GM12865 (cell line): Measurements from ENCODE around the gene NPC2.

Source experiments
- DNase-seq: peaks from one replicate; pipeline ENCODE4 v3.0.0; 2010; ENCODE audit warnings: low read depth
- H3K4me3 ChIP-seq: 2 replicates; pipeline ENCODE4 v1.5.1; 2011; ENCODE audit warnings: mild to moderate bottlenecking, low read depth, low read length, control low read depth
- TF ChIP-seq, protein P1 (sequence below): IDR thresholded peaks from 2 replicates; pipeline ENCODE4 v1.5.1; 2011; ENCODE audit warnings: low read length, control low read depth, low read depth, inconsistent platforms; ENCODE audit not compliant: insufficient read depth; ENCODE audit errors: missing control alignments

Gene NPC2

DNA sequence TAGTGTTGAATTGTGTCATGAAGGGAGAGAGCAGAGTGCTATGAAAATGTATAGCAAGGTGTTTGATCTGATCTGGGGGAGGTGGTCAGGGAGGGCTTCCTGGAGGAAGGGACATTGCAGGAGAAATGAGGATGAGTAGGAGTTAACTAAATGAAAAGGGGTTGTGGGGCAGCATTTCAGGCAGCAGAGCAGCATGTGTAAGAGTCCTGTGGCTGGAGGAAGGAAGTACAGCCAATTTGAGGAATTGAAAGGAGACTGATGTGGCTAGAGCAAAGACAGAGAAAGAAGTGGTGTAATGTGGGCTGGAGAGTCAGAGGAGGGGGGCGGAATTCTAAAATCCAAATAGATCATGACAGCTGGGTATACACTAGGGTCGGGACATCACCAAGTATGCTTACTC, 20.5 kb downstream of the NPC2 start:
- no peak overlapping the region for H3K4me3 ChIP-seq

DNA sequence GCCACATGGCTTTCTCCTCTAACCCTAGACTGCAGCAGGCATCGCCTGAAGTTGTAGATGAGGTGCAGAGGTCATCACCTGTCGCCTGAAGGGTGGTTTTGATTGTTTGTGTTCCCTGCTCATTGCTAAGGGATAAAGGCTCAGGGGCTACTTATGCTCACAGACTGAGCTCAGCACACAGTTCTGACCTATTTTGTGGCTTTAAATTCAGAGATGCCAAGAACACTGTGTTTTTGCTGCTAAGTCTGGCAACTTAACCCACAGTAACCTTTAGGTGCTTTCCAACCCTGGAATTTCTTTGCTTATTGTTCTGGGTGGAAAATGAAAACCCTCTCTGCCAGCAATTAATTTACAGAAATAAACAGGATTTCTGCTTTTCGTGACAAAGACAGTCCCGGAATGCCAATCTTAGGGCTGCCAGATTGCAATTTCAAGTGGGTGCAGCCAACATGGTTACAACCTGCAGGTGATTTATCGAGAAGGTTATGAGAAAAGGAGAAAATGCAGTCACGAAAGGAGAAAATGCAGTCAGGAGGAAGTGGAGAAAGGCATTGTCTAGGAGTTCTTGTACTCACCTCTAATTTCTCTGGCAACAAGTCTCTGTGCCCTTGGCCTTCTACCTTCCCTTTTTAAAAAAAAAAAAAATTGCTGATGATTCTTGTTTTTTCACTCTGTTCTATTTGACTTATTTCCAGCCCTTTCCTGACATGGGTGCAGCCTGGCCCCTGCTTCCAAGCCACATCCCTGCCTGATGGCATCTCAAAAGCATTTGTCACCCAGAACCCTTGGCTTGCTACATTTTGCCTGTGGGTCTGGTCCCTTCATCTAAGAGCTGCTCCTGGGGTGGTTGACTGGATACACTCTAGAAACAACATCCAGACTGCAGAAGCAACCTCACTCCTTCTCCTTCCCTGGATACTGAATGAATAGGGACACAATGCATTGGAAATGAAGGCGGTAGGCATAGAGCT, 23.3 kb downstream of the NPC2 start:
- no peak for DNase-seq
- H3K4me3 ChIP-seq = no peak overlapping the region

More for the DNA sequence above, 20.5 kb downstream of the NPC2 start:
- DNase-seq = no peak
- TF ChIP-seq, protein P1, sequence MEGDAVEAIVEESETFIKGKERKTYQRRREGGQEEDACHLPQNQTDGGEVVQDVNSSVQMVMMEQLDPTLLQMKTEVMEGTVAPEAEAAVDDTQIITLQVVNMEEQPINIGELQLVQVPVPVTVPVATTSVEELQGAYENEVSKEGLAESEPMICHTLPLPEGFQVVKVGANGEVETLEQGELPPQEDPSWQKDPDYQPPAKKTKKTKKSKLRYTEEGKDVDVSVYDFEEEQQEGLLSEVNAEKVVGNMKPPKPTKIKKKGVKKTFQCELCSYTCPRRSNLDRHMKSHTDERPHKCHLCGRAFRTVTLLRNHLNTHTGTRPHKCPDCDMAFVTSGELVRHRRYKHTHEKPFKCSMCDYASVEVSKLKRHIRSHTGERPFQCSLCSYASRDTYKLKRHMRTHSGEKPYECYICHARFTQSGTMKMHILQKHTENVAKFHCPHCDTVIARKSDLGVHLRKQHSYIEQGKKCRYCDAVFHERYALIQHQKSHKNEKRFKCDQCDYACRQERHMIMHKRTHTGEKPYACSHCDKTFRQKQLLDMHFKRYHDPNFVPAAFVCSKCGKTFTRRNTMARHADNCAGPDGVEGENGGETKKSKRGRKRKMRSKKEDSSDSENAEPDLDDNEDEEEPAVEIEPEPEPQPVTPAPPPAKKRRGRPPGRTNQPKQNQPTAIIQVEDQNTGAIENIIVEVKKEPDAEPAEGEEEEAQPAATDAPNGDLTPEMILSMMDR = no peak

DNA sequence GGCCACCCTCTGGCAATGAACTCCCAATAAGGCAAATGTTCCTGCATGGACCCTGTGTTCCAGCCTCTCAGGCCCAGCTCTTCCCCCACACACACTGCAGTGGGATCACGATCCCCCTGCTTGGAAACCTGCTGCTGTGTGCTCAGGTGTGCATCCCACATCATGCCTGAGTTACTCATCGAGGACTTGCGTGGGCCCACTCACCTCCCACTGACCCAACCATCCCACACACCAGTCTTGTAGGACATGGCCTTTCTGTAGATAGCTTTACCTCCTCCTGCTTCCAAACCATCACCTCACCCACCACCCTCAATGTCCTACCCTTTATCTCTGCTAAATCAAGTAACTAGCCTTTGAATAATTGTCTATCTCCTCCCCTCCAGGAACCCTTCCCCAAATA, 24.6 kb downstream of the NPC2 start:
- H3K4me3 ChIP-seq = no peak overlapping the region
- TF ChIP-seq, protein P1 = no peak
- DNase-seq = no peak

More for the DNA sequence above, 23.3 kb downstream of the NPC2 start:
- TF ChIP-seq, protein P1 = no peak

DNA sequence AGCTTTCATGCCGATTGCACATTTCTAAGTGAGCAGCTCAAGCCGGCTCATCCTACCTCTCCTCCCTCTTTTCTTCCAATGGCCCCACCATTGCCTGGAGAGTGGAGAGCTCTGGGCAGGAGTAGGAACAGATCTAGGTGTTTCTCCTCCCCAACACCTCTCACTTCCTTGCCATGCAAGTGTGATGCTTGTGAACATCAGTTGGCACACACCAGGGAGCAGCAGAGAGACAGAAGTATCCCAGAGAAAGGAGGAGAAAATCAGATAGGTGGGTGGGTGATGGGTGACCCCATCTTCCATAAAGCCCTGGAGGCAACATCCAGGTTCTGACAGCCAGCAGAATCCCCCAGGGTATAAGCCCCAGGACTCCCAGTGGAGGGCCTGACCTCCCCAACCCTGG, 27.8 kb downstream of the NPC2 start:
- DNase-seq = no peak
- TF ChIP-seq, protein P1 = no peak

DNA sequence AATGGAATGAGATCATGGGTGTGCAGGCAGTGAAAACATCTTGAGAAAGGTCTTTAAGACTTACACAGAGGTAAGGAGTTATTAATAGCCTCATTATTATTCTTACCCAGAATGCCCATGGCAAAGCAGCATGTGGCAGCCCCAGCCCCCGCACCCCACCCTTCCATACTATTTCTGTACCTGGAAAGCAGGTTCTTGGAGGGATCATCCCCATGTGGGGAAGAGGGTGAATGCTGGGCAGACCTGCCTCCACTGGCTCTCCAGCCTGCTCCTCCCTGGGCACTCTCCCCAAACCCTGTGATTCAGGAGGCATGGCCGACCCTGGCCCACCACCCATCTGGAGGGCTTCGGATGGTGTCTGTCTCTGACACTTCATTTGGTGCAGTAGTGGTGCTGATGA, 28.3 kb downstream of the NPC2 start:
- no peak for DNase-seq
- TF ChIP-seq, protein P1 = no peak

More for the DNA sequence above, 27.8 kb downstream of the NPC2 start:
- no peak overlapping the region for H3K4me3 ChIP-seq

DNA sequence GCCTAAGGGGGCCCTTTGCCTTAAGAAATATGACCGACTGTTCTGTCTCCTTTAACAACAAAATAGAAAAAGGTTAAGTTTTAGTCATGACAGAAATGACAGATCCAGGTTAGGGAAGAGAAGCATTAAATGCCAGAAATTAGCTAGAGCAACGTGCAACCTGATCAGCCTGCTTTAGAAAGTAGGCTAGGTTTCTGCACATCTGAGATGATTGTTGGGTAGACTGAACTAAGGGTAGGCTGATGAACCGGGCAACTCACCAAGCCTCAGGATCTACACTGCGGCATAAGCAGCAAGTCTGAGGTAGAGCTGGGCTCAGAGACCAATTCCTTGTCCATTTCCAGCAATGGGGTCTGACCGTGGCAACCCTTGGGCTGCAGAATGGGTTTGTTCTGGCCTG, 29.4 kb downstream of the NPC2 start:
- no peak overlapping the region for H3K4me3 ChIP-seq
- TF ChIP-seq, protein P1 = no peak
- no peak for DNase-seq

More for the DNA sequence above, 28.3 kb downstream of the NPC2 start:
- H3K4me3 ChIP-seq = no peak overlapping the region
